Gastroesophageal sphincter (tissue), 3 donors: ENCODE results near the gene CFD.

Source experiments
- CTCF ChIP-seq, 4 experiments: fragments of 200-600 bp in 2 of 4; fragments of 450-650 bp in 2 of 4; sonication (generic) in 1 of 4; IDR thresholded peaks; one replicate each; pipeline ENCODE4 v1.5.1; 2017 to 2019; ENCODE audit warnings: antibody characterized with exemption in 4 of 4, mild to moderate bottlenecking in 2 of 4, moderate library complexity in 2 of 4
- EP300 ChIP-seq: sonication (generic); formaldehyde crosslinking; IDR thresholded peaks from one replicate; pipeline ENCODE4 v1.6.1; 2017; ENCODE audit warnings: antibody characterized with exemption, mild to moderate bottlenecking
- POLR2A ChIP-seq, 2 donors: fragments of 450-650 bp; IDR thresholded peaks; one replicate each; pipeline ENCODE4 v1.6.1; 2017; ENCODE audit warnings: antibody characterized with exemption in 2 of 2, mild to moderate bottlenecking in 2 of 2, moderate library complexity in 1 of 2
- POLR2AphosphoS5 ChIP-seq: sonication (generic); formaldehyde crosslinking; IDR thresholded peaks from one replicate; pipeline ENCODE4 v1.6.1; 2017; ENCODE audit warnings: antibody characterized with exemption

DNA sequence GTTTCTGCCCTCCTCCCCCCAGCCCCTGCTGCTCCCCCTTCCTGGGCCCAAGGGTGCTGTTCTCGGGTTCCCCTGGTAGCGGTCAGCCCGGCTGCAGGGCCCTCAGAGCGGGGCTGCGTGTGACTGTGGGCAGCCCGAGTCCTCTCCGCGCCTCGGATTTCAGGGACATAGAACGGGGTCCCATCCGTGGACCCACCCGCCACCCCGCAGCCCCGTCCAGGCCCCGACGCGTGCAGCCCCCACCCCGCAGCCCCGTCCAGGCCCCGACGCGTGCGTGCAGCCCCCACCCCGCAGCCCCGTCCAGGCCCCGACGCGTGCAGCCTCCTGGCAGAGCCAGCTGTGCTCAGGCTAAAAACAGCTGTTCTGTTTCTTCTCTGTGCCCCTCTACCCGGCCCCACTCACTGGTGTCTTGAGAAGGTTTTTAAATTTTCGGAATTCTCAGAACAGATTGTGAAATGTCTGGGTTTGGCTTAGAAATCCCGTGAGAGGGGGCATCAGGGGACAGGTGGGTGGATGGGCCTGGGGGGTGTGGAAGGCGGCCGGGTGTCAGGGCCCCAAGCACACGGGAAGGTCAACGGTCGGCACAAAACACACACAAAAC, 24.2 kb upstream of the CFD start:
- TF ChIP-seq CTCF (IDR thresholded peaks at IDR 0.05) (no peak), POLR2AphosphoS5 (no peak), POLR2A (IDR thresholded peaks at IDR 0.05) (no peak), EP300 (no peak)
